ENCODE measurements around the gene SPON1. TPM values are rescaled to one million over a fixed set of nuclear protein-coding genes. Genes with fewer than 3 reads are reported as not detected.
"Not testable (repeated sequence)": the region's sequence is repeated elsewhere in the genome, so short reads cannot be mapped to it uniquely, and the experiment has no call there.

Gene SPON1
- total and polyA plus RNA-seq, 2 donors: 1.6 to 3.6 TPM

DNA sequence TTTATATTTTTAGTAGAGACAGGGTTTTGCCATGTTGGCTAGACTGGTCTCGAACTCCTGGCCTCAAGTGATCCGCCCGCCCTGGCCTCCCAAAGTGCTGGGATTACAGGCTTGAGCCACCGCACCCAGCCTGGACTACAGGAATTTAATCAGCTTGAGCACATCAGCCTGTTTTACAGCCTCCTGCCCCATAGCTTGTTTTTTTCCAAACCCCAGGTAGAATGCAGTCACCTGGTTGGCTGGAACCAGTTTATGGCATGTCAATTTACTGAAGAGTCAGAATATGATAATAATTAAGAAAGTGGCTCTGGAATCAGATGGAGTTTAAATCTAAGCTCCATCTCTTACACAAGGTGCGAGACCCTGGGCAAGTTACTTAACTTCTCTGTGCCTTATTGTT, 36.2 kb upstream of the SPON1 start:
- not testable (repeated sequence) for H3K27me3 ChIP-seq (ENCODE audit: control insufficient read depth in 2 of 2, insufficient read depth in 1 of 2, low read length in 1 of 2); DNase-seq (ENCODE audit: low read depth in 6 of 9, low spot score in 9 of 9); H3K4me3 ChIP-seq (ENCODE audit: low read length in 2 of 2); H3K36me3 ChIP-seq (ENCODE audit: control insufficient read depth in 2 of 2, insufficient read depth in 2 of 2, low read length in 1 of 2); H3K9me3 ChIP-seq (ENCODE audit: control insufficient read depth in 2 of 2, insufficient read depth in 1 of 2, low read length in 1 of 2); H3K27ac ChIP-seq (ENCODE audit: low read depth in 1 of 2, low read length in 1 of 2)
- 99% methylated on average over 5 of the region's 5 CpGs for WGBS
- peaks cover 5 to 14% of the 10 kb centered on the region in 2 donors for H3K4me1 ChIP-seq (ENCODE audit: control insufficient read depth in 2 of 2, insufficient read depth in 2 of 2, low read length in 2 of 2)

GRCh38 chr11:13926981-13927380, 35.5 kb upstream of the SPON1 start:
- Histone ChIP-seq H3K9me3 (ENCODE audit: control insufficient read depth in 2 of 2, insufficient read depth in 1 of 2, low read length in 1 of 2) (no peaks in the 10 kb centered on the region), H3K27me3 (ENCODE audit: control insufficient read depth in 2 of 2, insufficient read depth in 1 of 2, low read length in 1 of 2) (no peaks in the 10 kb centered on the region), H3K27ac (ENCODE audit: low read depth in 1 of 2, low read length in 1 of 2) (no peak overlapping the region), H3K4me3 (ENCODE audit: low read length in 2 of 2) (no peak overlapping the region), H3K36me3 (ENCODE audit: control insufficient read depth in 2 of 2, insufficient read depth in 2 of 2, low read length in 1 of 2) (no peaks in the 10 kb centered on the region), H3K4me1 (ENCODE audit: control insufficient read depth in 2 of 2, insufficient read depth in 2 of 2, low read length in 2 of 2) (peaks cover 5 to 14% of the 10 kb centered on the region in 2 donors)
- DNase-seq (ENCODE audit: low read depth in 6 of 9, low spot score in 9 of 9): no peak
- WGBS: 98% methylated on average over 3 of the region's 3 CpGs

GRCh38 chr11:13927481-13927880, 35.0 kb upstream of the SPON1 start:
- no peak overlapping the region for H3K27ac ChIP-seq (ENCODE audit: low read depth in 1 of 2, low read length in 1 of 2)
- H3K4me1 ChIP-seq (ENCODE audit: control insufficient read depth in 2 of 2, insufficient read depth in 2 of 2, low read length in 2 of 2): peaks cover 5 to 14% of the 10 kb centered on the region in 2 donors
- WGBS: 96% methylated on average over 1 of the region's 1 CpG
- H3K27me3 ChIP-seq (ENCODE audit: control insufficient read depth in 2 of 2, insufficient read depth in 1 of 2, low read length in 1 of 2): no peaks in the 10 kb centered on the region
- H3K9me3 ChIP-seq (ENCODE audit: control insufficient read depth in 2 of 2, insufficient read depth in 1 of 2, low read length in 1 of 2): no peaks in the 10 kb centered on the region
- no peaks in the 10 kb centered on the region for H3K36me3 ChIP-seq (ENCODE audit: control insufficient read depth in 2 of 2, insufficient read depth in 2 of 2, low read length in 1 of 2)
- no peak for DNase-seq (ENCODE audit: low read depth in 6 of 9, low spot score in 9 of 9)
- no peak overlapping the region for H3K4me3 ChIP-seq (ENCODE audit: low read length in 2 of 2)

DNA sequence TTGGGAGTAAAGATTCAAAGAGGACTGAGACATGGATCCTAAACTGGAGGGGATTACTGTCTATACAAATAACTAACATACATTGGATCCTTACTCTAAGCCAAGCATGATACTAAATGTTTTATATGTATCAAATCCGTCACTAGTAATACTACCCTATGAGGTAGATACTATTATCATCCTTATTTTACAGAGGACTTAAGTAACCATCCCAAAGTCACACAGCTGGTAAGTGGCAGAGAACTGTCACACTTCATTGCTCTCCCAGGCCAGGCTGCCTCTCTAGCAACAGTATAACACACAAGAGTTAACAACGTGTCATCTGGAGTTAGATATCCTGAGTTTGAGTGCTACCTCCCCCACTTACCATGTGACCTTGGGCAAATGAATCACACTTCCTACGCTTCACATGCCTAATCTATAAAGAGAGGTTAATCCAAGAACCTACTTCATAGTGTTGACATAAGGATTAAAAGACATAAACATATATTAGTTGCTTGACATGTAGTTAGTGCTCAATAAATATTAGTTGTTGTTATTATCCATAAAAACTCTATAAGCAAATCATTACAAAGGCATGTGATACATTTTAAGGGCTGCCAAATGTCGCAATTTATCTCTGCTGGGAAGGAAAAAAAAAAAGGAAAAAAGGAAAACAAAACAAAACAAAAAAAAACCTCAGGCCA, 33.8 kb upstream of the SPON1 start:
- H3K36me3 ChIP-seq (ENCODE audit: control insufficient read depth in 2 of 2, insufficient read depth in 2 of 2, low read length in 1 of 2): no peaks in the 10 kb centered on the region
- WGBS: 76% methylated on average over 4 of the region's 4 CpGs
- H3K4me1 ChIP-seq (ENCODE audit: control insufficient read depth in 2 of 2, insufficient read depth in 2 of 2, low read length in 2 of 2): peaks cover 3 to 7% of the 10 kb centered on the region in 2 donors
- no peaks in the 10 kb centered on the region for H3K27me3 ChIP-seq (ENCODE audit: control insufficient read depth in 2 of 2, insufficient read depth in 1 of 2, low read length in 1 of 2)
- no peak for DNase-seq (ENCODE audit: low read depth in 6 of 9, low spot score in 9 of 9)
- H3K9me3 ChIP-seq (ENCODE audit: control insufficient read depth in 2 of 2, insufficient read depth in 1 of 2, low read length in 1 of 2): no peaks in the 10 kb centered on the region
- no peak overlapping the region for H3K27ac ChIP-seq (ENCODE audit: low read depth in 1 of 2, low read length in 1 of 2)
- no peak overlapping the region for H3K4me3 ChIP-seq (ENCODE audit: low read length in 2 of 2)

GRCh38 chr11:13929395-13929891, 33.1 kb upstream of the SPON1 start:
- H3K9me3 ChIP-seq (ENCODE audit: control insufficient read depth in 2 of 2, insufficient read depth in 1 of 2, low read length in 1 of 2): no peaks in the 10 kb centered on the region
- no peaks in the 10 kb centered on the region for H3K27me3 ChIP-seq (ENCODE audit: control insufficient read depth in 2 of 2, insufficient read depth in 1 of 2, low read length in 1 of 2)
- no peak overlapping the region for H3K27ac ChIP-seq (ENCODE audit: low read depth in 1 of 2, low read length in 1 of 2)
- no peaks in the 10 kb centered on the region for H3K36me3 ChIP-seq (ENCODE audit: control insufficient read depth in 2 of 2, insufficient read depth in 2 of 2, low read length in 1 of 2)
- no peak for DNase-seq (ENCODE audit: low read depth in 6 of 9, low spot score in 9 of 9)
- no peaks in the 10 kb centered on the region for H3K4me1 ChIP-seq (ENCODE audit: control insufficient read depth in 2 of 2, insufficient read depth in 2 of 2, low read length in 2 of 2)
- 90% methylated on average over 3 of the region's 3 CpGs for WGBS
- H3K4me3 ChIP-seq (ENCODE audit: low read length in 2 of 2): no peak overlapping the region

GRCh38 chr11:13931356-13931755, 31.2 kb upstream of the SPON1 start:
- Histone ChIP-seq H3K4me3 (ENCODE audit: low read length in 2 of 2) (no peak overlapping the region), H3K36me3 (ENCODE audit: control insufficient read depth in 2 of 2, insufficient read depth in 2 of 2, low read length in 1 of 2) (no peaks in the 10 kb centered on the region), H3K27me3 (ENCODE audit: control insufficient read depth in 2 of 2, insufficient read depth in 1 of 2, low read length in 1 of 2) (no peaks in the 10 kb centered on the region), H3K27ac (ENCODE audit: low read depth in 1 of 2, low read length in 1 of 2) (no peak overlapping the region), H3K4me1 (ENCODE audit: control insufficient read depth in 2 of 2, insufficient read depth in 2 of 2, low read length in 2 of 2) (no peaks in the 10 kb centered on the region), H3K9me3 (ENCODE audit: control insufficient read depth in 2 of 2, insufficient read depth in 1 of 2, low read length in 1 of 2) (no peaks in the 10 kb centered on the region)
- DNase-seq (ENCODE audit: low read depth in 6 of 9, low spot score in 9 of 9): no peak
- WGBS: 90% methylated on average over 4 of the region's 4 CpGs

- not testable (repeated sequence) for H3K27ac ChIP-seq (ENCODE audit: low read depth in 1 of 2, low read length in 1 of 2); H3K4me1 ChIP-seq (ENCODE audit: control insufficient read depth in 2 of 2, insufficient read depth in 2 of 2, low read length in 2 of 2); DNase-seq (ENCODE audit: low read depth in 6 of 9, low spot score in 9 of 9); H3K27me3 ChIP-seq (ENCODE audit: control insufficient read depth in 2 of 2, insufficient read depth in 1 of 2, low read length in 1 of 2); H3K36me3 ChIP-seq (ENCODE audit: control insufficient read depth in 2 of 2, insufficient read depth in 2 of 2, low read length in 1 of 2); H3K9me3 ChIP-seq (ENCODE audit: control insufficient read depth in 2 of 2, insufficient read depth in 1 of 2, low read length in 1 of 2); H3K4me3 ChIP-seq (ENCODE audit: low read length in 2 of 2)
- 91% methylated on average over 4 of the region's 4 CpGs for WGBS
Measured at GRCh38 chr11:13937154-13937553, 25.4 kb upstream of the SPON1 start.

DNA sequence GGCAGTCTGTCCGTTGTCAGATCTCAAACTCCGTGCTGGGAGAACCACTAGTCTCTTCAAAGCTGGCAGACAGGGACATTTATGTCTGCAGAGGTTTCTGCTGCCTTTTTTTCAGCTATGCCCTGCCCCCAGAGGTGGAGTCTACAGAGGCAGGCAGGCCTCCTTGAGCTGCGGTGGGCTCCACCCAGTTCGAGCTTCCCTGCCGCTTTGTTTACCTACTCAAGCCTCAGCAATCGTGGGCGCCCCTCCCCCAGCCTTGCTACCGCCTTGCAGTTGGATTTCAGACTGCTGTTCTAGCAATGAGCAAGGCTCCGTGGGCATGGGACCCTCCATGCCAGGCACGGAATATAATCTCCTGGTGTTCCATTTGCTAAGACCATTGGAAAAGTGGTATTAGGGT, 23.7 kb upstream of the SPON1 start:
- not testable (repeated sequence) for H3K4me1 ChIP-seq (ENCODE audit: control insufficient read depth in 2 of 2, insufficient read depth in 2 of 2, low read length in 2 of 2); H3K36me3 ChIP-seq (ENCODE audit: control insufficient read depth in 2 of 2, insufficient read depth in 2 of 2, low read length in 1 of 2); H3K27me3 ChIP-seq (ENCODE audit: control insufficient read depth in 2 of 2, insufficient read depth in 1 of 2, low read length in 1 of 2); DNase-seq (ENCODE audit: low read depth in 6 of 9, low spot score in 9 of 9); H3K27ac ChIP-seq (ENCODE audit: low read depth in 1 of 2, low read length in 1 of 2); H3K4me3 ChIP-seq (ENCODE audit: low read length in 2 of 2); H3K9me3 ChIP-seq (ENCODE audit: control insufficient read depth in 2 of 2, insufficient read depth in 1 of 2, low read length in 1 of 2)
- 85% methylated on average over 10 of the region's 10 CpGs for WGBS

- H3K27me3 ChIP-seq (ENCODE audit: control insufficient read depth in 2 of 2, insufficient read depth in 1 of 2, low read length in 1 of 2): no peaks in the 10 kb centered on the region
- H3K9me3 ChIP-seq (ENCODE audit: control insufficient read depth in 2 of 2, insufficient read depth in 1 of 2, low read length in 1 of 2): no peaks in the 10 kb centered on the region
- no peak overlapping the region for H3K4me3 ChIP-seq (ENCODE audit: low read length in 2 of 2)
- H3K4me1 ChIP-seq (ENCODE audit: control insufficient read depth in 2 of 2, insufficient read depth in 2 of 2, low read length in 2 of 2): peaks cover 0 to 2% of the 10 kb centered on the region in 2 donors
- peak in 4 of 9 donors; percentile 7 to 70 (median 36) for DNase-seq (ENCODE audit: low read depth in 6 of 9, low spot score in 9 of 9)
- no peak overlapping the region for H3K27ac ChIP-seq (ENCODE audit: low read depth in 1 of 2, low read length in 1 of 2)
- WGBS: 74% methylated on average over 8 of the region's 8 CpGs
- H3K36me3 ChIP-seq (ENCODE audit: control insufficient read depth in 2 of 2, insufficient read depth in 2 of 2, low read length in 1 of 2): no peaks in the 10 kb centered on the region
Measured at GRCh38 chr11:13939961-13940906, 22.3 kb upstream of the SPON1 start.

All from thymus (tissue), 11 donors.